WTC11 (cell line): Measurements from ENCODE around the gene CELF4. TPM values are rescaled to one million over a fixed set of nuclear protein-coding genes. Genes with fewer than 3 reads are reported as not detected.
A peak's percentile ranks its signal among the peaks of the same experiment; 100 is the strongest.

ENCODE experiments used
- ATAC-seq: fragments of 200-7000 bp; cut with Tn5 transposase; 2 replicates; pipeline ENCODE4 v1.10.0; 2021; ENCODE audit warnings: mild to moderate bottlenecking, moderate library complexity
- CTCF ChIA-PET: fragments of 300-600 bp; sonication (Branson Sonifier 250); formaldehyde crosslinking; loops from one replicate; lab custom pipeline; 2021; ENCODE audit warnings: antibody characterized with exemption; lab: Charles Lee
- POLR2A ChIA-PET: fragments of 350-600 bp; sonication (Branson Sonifier 250); formaldehyde crosslinking; loops from one replicate; lab custom pipeline; 2021; ENCODE audit warnings: antibody characterized with exemption; lab: Charles Lee
- DNase-seq: peaks from one replicate; pipeline ENCODE4 v3.0.0; 2021; ENCODE audit warnings: low spot score
- H3K27ac Mint-ChIP-seq: 2 replicates; pipeline ENCODE4 v1.8.0; 2021; ENCODE audit warnings: mixed read lengths
- H3K27me3 Mint-ChIP-seq: 2 replicates; pipeline ENCODE4 v1.8.0; 2021; ENCODE audit warnings: low read depth, mild to moderate bottlenecking, moderate library complexity, mixed read lengths
- H3K36me3 Mint-ChIP-seq: 2 replicates; pipeline ENCODE4 v1.8.0; 2021; ENCODE audit warnings: mixed read lengths
- H3K4me1 Mint-ChIP-seq: 2 replicates; pipeline ENCODE4 v1.8.0; 2022; ENCODE audit warnings: mixed read lengths
- H3K4me3 Mint-ChIP-seq: 2 replicates; pipeline ENCODE4 v1.8.0; 2021; ENCODE audit warnings: mild to moderate bottlenecking, moderate library complexity, mixed read lengths
- H3K9me3 Mint-ChIP-seq: 2 replicates; pipeline ENCODE4 v1.8.0; 2021; ENCODE audit warnings: mixed read lengths
- ATF1 ChIP-seq: sonication (generic); formaldehyde crosslinking; IDR thresholded peaks from 2 replicates; pipeline ENCODE4 v1.8.1; 2023; ENCODE audit warnings: mild to moderate bottlenecking, moderate library complexity, missing genetic modification reagents
- ATF3 ChIP-seq: sonication (generic); formaldehyde crosslinking; conservative IDR thresholded peaks from 2 replicates; pipeline ENCODE4 v1.8.1; 2022; ENCODE audit warnings: mild to moderate bottlenecking, missing genetic modification reagents
- CDX4 ChIP-seq: fragments of 250-450 bp; sonication (Bioruptor Pico); IDR thresholded peaks from 2 replicates; pipeline ENCODE4 v1.9.0; 2021; ENCODE audit warnings: moderate library complexity, mild to moderate bottlenecking, inconsistent platforms, borderline replicate concordance
- CREM ChIP-seq: sonication (generic); formaldehyde crosslinking; IDR thresholded peaks from 2 replicates; pipeline ENCODE4 v1.8.1; 2022; ENCODE audit warnings: mild to moderate bottlenecking, missing genetic modification reagents, moderate library complexity
- ESRRA ChIP-seq: sonication (generic); formaldehyde crosslinking; IDR thresholded peaks from 2 replicates; pipeline ENCODE4 v1.8.1; 2022; ENCODE audit warnings: mild to moderate bottlenecking, missing genetic modification reagents, borderline replicate concordance
- ETV6 ChIP-seq: sonication (generic); formaldehyde crosslinking; IDR thresholded peaks from 2 replicates; pipeline ENCODE4 v1.8.1; 2022; ENCODE audit warnings: mild to moderate bottlenecking, missing genetic modification reagents
- FOXP1 ChIP-seq: sonication (generic); formaldehyde crosslinking; IDR thresholded peaks from 2 replicates; pipeline ENCODE4 v1.8.0; 2022; ENCODE audit warnings: missing genetic modification reagents, mild to moderate bottlenecking, moderate library complexity, borderline replicate concordance
- FOXP4 ChIP-seq: sonication (generic); formaldehyde crosslinking; IDR thresholded peaks from 2 replicates; pipeline ENCODE4 v1.8.0; 2022; ENCODE audit warnings: mild to moderate bottlenecking, missing genetic modification reagents
- GTF2I ChIP-seq: fragments of 250-450 bp; sonication (Bioruptor Pico); conservative IDR thresholded peaks from 2 replicates; pipeline ENCODE4 v1.4.0; 2021; ENCODE audit warnings: mild to moderate bottlenecking
- HMGXB4 ChIP-seq: sonication (generic); formaldehyde crosslinking; IDR thresholded peaks from 2 replicates; pipeline ENCODE4 v1.8.1; 2023; ENCODE audit warnings: mild to moderate bottlenecking, moderate library complexity, missing genetic modification reagents
- IRF1 ChIP-seq: sonication (generic); formaldehyde crosslinking; IDR thresholded peaks from 2 replicates; pipeline ENCODE4 v1.8.0; 2023; ENCODE audit warnings: missing genetic modification reagents
- KAT7 ChIP-seq: sonication (generic); formaldehyde crosslinking; IDR thresholded peaks from 2 replicates; pipeline ENCODE4 v1.8.1; 2023; ENCODE audit warnings: missing genetic modification reagents, mild to moderate bottlenecking, borderline replicate concordance
- NFATC4 ChIP-seq: fragments of 250-450 bp; sonication (Bioruptor Pico); IDR thresholded peaks from 2 replicates; pipeline ENCODE4 v1.9.0; 2021; ENCODE audit warnings: mild to moderate bottlenecking
- OVOL2 ChIP-seq: fragments of 250-450 bp; sonication (Bioruptor Pico); IDR thresholded peaks from 2 replicates; pipeline ENCODE4 v1.9.0; 2021; ENCODE audit warnings: mild to moderate bottlenecking, borderline replicate concordance
- SMAD4 ChIP-seq: sonication (generic); formaldehyde crosslinking; IDR thresholded peaks from 2 replicates; pipeline ENCODE4 v1.8.0; 2022; ENCODE audit warnings: mild to moderate bottlenecking, missing genetic modification reagents
- USF1 ChIP-seq: sonication (generic); formaldehyde crosslinking; IDR thresholded peaks from 2 replicates; pipeline ENCODE4 v1.8.0; 2022; ENCODE audit warnings: mild to moderate bottlenecking, missing genetic modification reagents
- ZNF232 ChIP-seq: sonication (generic); formaldehyde crosslinking; IDR thresholded peaks from 2 replicates; pipeline ENCODE4 v1.8.0; 2022; ENCODE audit warnings: mild to moderate bottlenecking, missing genetic modification reagents
- total RNA-seq: library from RNA; stranded (reverse); gene quantifications from 3 replicates; pipeline ENCODE4 v1.2.3, GENCODE V29; 2021
- TF ChIP-seq, protein P1 (sequence below): fragments of 250-450 bp; sonication (Bioruptor Pico); IDR thresholded peaks from 2 replicates; pipeline ENCODE4 v1.9.0; 2021; ENCODE audit warnings: mild to moderate bottlenecking
- TF ChIP-seq, protein P2 (sequence below): sonication (generic); formaldehyde crosslinking; IDR thresholded peaks from 2 replicates; pipeline ENCODE4 v1.8.0; 2022; ENCODE audit warnings: mild to moderate bottlenecking, missing genetic modification reagents
- TF ChIP-seq, protein P3 (sequence below): sonication (generic); formaldehyde crosslinking; IDR thresholded peaks from 2 replicates; pipeline ENCODE4 v1.8.0; 2022; ENCODE audit warnings: missing genetic modification reagents

CELF4 gene
- total RNA-seq, 1 experiment from 2014 or later = 2.9 TPM

- peaks cover 67% of the 10 kb centered on the region for H3K4me1 Mint-ChIP-seq
- DNase-seq (peak; percentile 59), ATAC-seq (0 out of 2 replicates have a peak, but pooled peaks have one; percentile 5)
- TF ChIP-seq IRF1 (CRISPR knock-in tag) = no peak
- no peak for TF ChIP-seq CDX4 (CRISPR knock-in tag)
- TF ChIP-seq FOXP4 = peak; percentile 69; the same call in 1 of the 2 replicates
- no peak for TF ChIP-seq HMGXB4 (CRISPR knock-in tag)
- no peak for TF ChIP-seq NFATC4 (CRISPR knock-in tag)
- no peak for TF ChIP-seq OVOL2 (CRISPR knock-in tag)
- TF ChIP-seq ZNF232 = 0 out of 2 replicates have a peak, but pooled peaks have one; percentile 45
- 0 out of 2 replicates have a peak, but pooled peaks have one; percentile 42 for TF ChIP-seq ETV6 (CRISPR knock-in tag)
- no peak for TF ChIP-seq SMAD4 (CRISPR knock-in tag)
- TF ChIP-seq, protein P1, sequence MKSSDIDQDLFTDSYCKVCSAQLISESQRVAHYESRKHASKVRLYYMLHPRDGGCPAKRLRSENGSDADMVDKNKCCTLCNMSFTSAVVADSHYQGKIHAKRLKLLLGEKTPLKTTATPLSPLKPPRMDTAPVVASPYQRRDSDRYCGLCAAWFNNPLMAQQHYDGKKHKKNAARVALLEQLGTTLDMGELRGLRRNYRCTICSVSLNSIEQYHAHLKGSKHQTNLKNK (CRISPR knock-in tag) = no peak
- TF ChIP-seq FOXP1 (CRISPR knock-in tag) = no peak
- no peak overlapping the region for H3K27ac Mint-ChIP-seq
- H3K36me3 Mint-ChIP-seq = no peaks in the 10 kb centered on the region
- no peaks in the 10 kb centered on the region for H3K9me3 Mint-ChIP-seq
- H3K27me3 Mint-ChIP-seq = peaks cover 28% of the 10 kb centered on the region
- ChIA-PET POLR2A (no interaction called here), CTCF (interaction anchor here (1.0 to 5.1 kb wide), 5 partner anchors 50 to 161 kb away, joined by 3 to 54 read pairs (median 6); no protein-coding TSS in a partner anchor)
- H3K4me3 Mint-ChIP-seq = no peak overlapping the region
Observed at GRCh38 chr18:37483221-37483971, 82.2 kb downstream of the CELF4 start.

DNA sequence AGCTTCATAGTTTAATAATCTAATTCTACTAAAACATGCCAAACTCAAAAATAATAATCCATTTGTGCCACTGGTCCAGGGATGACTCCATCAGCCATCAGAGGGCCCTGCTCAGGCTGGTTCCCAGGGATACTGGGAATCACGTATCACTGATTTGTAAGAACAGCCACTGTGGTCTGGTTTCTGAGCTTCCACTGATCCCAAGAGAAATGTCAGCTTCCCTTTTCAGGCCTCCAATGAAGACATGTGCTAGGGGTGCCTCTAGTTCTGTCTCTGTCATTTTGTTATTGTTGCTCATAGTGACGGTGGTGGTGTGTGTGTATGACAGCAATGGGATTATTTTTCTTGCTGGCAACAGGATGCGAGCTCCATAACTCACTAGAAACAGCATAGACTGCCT, 83.2 kb downstream of the CELF4 start:
- no peaks in the 10 kb centered on the region for H3K9me3 Mint-ChIP-seq
- CTCF ChIA-PET = interaction anchor here (1.5 to 5.1 kb wide), 2 partner anchors 57 to 97 kb away, joined by 6 to 54 read pairs; no protein-coding TSS in a partner anchor
- TF ChIP-seq GTF2I (CRISPR knock-in tag) (no peak), ATF1 (CRISPR knock-in tag) (no peak), CREM (CRISPR knock-in tag) (no peak), CDX4 (CRISPR knock-in tag) (no peak), NFATC4 (CRISPR knock-in tag) (no peak), FOXP1 (CRISPR knock-in tag) (no peak), KAT7 (CRISPR knock-in tag) (no peak), IRF1 (CRISPR knock-in tag) (no peak), USF1 (CRISPR knock-in tag) (no peak), ATF3 (no peak), ESRRA (CRISPR knock-in tag) (no peak)
- TF ChIP-seq, protein P2, sequence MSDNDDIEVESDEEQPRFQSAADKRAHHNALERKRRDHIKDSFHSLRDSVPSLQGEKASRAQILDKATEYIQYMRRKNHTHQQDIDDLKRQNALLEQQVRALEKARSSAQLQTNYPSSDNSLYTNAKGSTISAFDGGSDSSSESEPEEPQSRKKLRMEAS (CRISPR knock-in tag) = no peak
- TF ChIP-seq, protein P3, sequence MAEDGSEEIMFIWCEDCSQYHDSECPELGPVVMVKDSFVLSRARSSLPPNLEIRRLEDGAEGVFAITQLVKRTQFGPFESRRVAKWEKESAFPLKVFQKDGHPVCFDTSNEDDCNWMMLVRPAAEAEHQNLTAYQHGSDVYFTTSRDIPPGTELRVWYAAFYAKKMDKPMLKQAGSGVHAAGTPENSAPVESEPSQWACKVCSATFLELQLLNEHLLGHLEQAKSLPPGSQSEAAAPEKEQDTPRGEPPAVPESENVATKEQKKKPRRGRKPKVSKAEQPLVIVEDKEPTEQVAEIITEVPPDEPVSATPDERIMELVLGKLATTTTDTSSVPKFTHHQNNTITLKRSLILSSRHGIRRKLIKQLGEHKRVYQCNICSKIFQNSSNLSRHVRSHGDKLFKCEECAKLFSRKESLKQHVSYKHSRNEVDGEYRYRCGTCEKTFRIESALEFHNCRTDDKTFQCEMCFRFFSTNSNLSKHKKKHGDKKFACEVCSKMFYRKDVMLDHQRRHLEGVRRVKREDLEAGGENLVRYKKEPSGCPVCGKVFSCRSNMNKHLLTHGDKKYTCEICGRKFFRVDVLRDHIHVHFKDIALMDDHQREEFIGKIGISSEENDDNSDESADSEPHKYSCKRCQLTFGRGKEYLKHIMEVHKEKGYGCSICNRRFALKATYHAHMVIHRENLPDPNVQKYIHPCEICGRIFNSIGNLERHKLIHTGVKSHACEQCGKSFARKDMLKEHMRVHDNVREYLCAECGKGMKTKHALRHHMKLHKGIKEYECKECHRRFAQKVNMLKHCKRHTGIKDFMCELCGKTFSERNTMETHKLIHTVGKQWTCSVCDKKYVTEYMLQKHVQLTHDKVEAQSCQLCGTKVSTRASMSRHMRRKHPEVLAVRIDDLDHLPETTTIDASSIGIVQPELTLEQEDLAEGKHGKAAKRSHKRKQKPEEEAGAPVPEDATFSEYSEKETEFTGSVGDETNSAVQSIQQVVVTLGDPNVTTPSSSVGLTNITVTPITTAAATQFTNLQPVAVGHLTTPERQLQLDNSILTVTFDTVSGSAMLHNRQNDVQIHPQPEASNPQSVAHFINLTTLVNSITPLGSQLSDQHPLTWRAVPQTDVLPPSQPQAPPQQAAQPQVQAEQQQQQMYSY (CRISPR knock-in tag) = no peak

More for the DNA sequence above, 83.2 kb downstream of the CELF4 start:
- H3K27ac Mint-ChIP-seq = no peak overlapping the region
- peaks cover 19% of the 10 kb centered on the region for H3K27me3 Mint-ChIP-seq
- peaks cover 57% of the 10 kb centered on the region for H3K4me1 Mint-ChIP-seq
- H3K4me3 Mint-ChIP-seq = no peak overlapping the region
- H3K36me3 Mint-ChIP-seq = no peaks in the 10 kb centered on the region
- ATAC-seq = no peak
- DNase-seq = no peak
- POLR2A ChIA-PET = no interaction called here
